HEK293 (cell line): Measurements from ENCODE around the gene KLHL17.

Experiments used
- CTCF ChIA-PET: fragments of 350-600 bp; formaldehyde crosslinking; extraction: SDS; loops from one replicate; lab custom pipeline; 2021; ENCODE audit warnings: antibody characterized with exemption; lab: Yijun Ruan, JAX
- POLR2A ChIA-PET: fragments of 300-600 bp; formaldehyde crosslinking; extraction: SDS; loops from one replicate; lab custom pipeline; 2020; ENCODE audit warnings: antibody characterized with exemption, inconsistent platforms; lab: Yijun Ruan, JAX
- H3K27ac ChIP-seq: fragments of 200-500 bp; sonication (Bioruptor generic); 2 replicates; pipeline ENCODE4 v1.5.1; 2014; ENCODE audit warnings: low read depth, low read length, control low read depth, inconsistent platforms; ENCODE audit errors: extremely low read depth
- H3K36me3 ChIP-seq, 2 experiments: fragments of 200-500 bp in 1 of 2; sonication (Bioruptor generic) in 1 of 2; 1 replicate in 1 of 2; 2 replicates in 1 of 2; pipeline ENCODE4 v1.5.1; 2014 to 2017; ENCODE audit warnings: inconsistent platforms in 2 of 2, low read length in 2 of 2; ENCODE audit not compliant: control insufficient read depth in 2 of 2, insufficient read depth in 1 of 2
- H3K4me1 ChIP-seq: fragments of 200-500 bp; sonication (Bioruptor generic); 2 replicates; pipeline ENCODE4 v1.5.1; 2014; ENCODE audit warnings: mild to moderate bottlenecking, low read length, inconsistent platforms; ENCODE audit not compliant: control insufficient read depth, insufficient read depth
- H3K4me3 ChIP-seq: 2 replicates; pipeline ENCODE4 v1.5.1; 2011; ENCODE audit warnings: low read depth, mild to moderate bottlenecking, control low read depth, low read length, moderate library complexity
- H3K9me3 ChIP-seq: fragments of 200-500 bp; sonication (Bioruptor generic); 2 replicates; pipeline ENCODE4 v1.5.1; 2014; ENCODE audit warnings: low read depth, low read length, inconsistent platforms; ENCODE audit not compliant: control insufficient read depth, insufficient read depth
- CTCF ChIP-seq: fragments of 450-650 bp; formaldehyde crosslinking; IDR thresholded peaks from 2 replicates; pipeline ENCODE4 v1.5.1; 2016; ENCODE audit warnings: missing biosample characterization, missing genetic modification characterization
- GFI1B ChIP-seq: fragments of 450-650 bp; formaldehyde crosslinking; IDR thresholded peaks from 2 replicates; pipeline ENCODE4 v1.5.1; 2016; ENCODE audit warnings: missing biosample characterization, missing genetic modification characterization
- GLIS1 ChIP-seq: fragments of 450-650 bp; formaldehyde crosslinking; IDR thresholded peaks from 2 replicates; pipeline ENCODE4 v1.5.1; 2016; ENCODE audit warnings: missing biosample characterization, missing genetic modification characterization
- GLIS2 ChIP-seq: fragments of 450-650 bp; formaldehyde crosslinking; IDR thresholded peaks from 2 replicates; pipeline ENCODE4 v1.5.1; 2016; ENCODE audit warnings: missing biosample characterization, missing genetic modification characterization
- KLF7 ChIP-seq: fragments of 450-650 bp; formaldehyde crosslinking; IDR thresholded peaks from 2 replicates; pipeline ENCODE4 v1.5.1; 2016; ENCODE audit warnings: missing biosample characterization, missing genetic modification characterization, borderline replicate concordance
- MYNN ChIP-seq: fragments of 450-650 bp; formaldehyde crosslinking; IDR thresholded peaks from 2 replicates; pipeline ENCODE4 v1.5.1; 2016; ENCODE audit warnings: missing biosample characterization, missing genetic modification characterization, borderline replicate concordance
- MZF1 ChIP-seq: fragments of 450-650 bp; formaldehyde crosslinking; IDR thresholded peaks from 2 replicates; pipeline ENCODE4 v1.5.1; 2017; ENCODE audit warnings: missing biosample characterization, missing genetic modification characterization, borderline replicate concordance
- OSR2 ChIP-seq: fragments of 450-650 bp; formaldehyde crosslinking; IDR thresholded peaks from 2 replicates; pipeline ENCODE4 v1.5.1; 2016; ENCODE audit warnings: missing biosample characterization, missing genetic modification characterization
- PRDM4 ChIP-seq: fragments of 450-650 bp; formaldehyde crosslinking; IDR thresholded peaks from 2 replicates; pipeline ENCODE4 v1.5.1; 2017; ENCODE audit warnings: missing biosample characterization, missing genetic modification characterization
- SALL2 ChIP-seq: fragments of 450-650 bp; formaldehyde crosslinking; IDR thresholded peaks from 2 replicates; pipeline ENCODE4 v1.5.0; 2017; ENCODE audit warnings: missing biosample characterization, mild to moderate bottlenecking, missing genetic modification characterization, borderline replicate concordance
- TRIM28 ChIP-seq: IDR thresholded peaks from 2 replicates; pipeline ENCODE4 v1.6.1; 2011; ENCODE audit warnings: low read length, control low read depth, borderline replicate concordance
- ZBTB10 ChIP-seq: fragments of 450-650 bp; formaldehyde crosslinking; IDR thresholded peaks from 2 replicates; pipeline ENCODE4 v1.5.1; 2016; ENCODE audit warnings: missing biosample characterization, missing genetic modification characterization
- ZBTB20 ChIP-seq: fragments of 450-650 bp; formaldehyde crosslinking; IDR thresholded peaks from 2 replicates; pipeline ENCODE4 v1.5.1; 2016; ENCODE audit warnings: missing biosample characterization, missing genetic modification characterization
- ZBTB21 ChIP-seq: fragments of 450-650 bp; formaldehyde crosslinking; IDR thresholded peaks from 2 replicates; pipeline ENCODE4 v1.5.1; 2017; ENCODE audit warnings: missing biosample characterization, missing genetic modification characterization
- ZIC2 ChIP-seq: fragments of 450-650 bp; formaldehyde crosslinking; IDR thresholded peaks from 2 replicates; pipeline ENCODE4 v1.5.1; 2016; ENCODE audit warnings: missing biosample characterization, missing genetic modification characterization
- ZNF140 ChIP-seq: fragments of 450-650 bp; formaldehyde crosslinking; IDR thresholded peaks from 2 replicates; pipeline ENCODE4 v1.5.1; 2016; ENCODE audit warnings: missing biosample characterization, missing genetic modification characterization
- ZNF302 ChIP-seq: fragments of 450-650 bp; formaldehyde crosslinking; IDR thresholded peaks from 2 replicates; pipeline ENCODE4 v1.5.1; 2016; ENCODE audit warnings: missing biosample characterization, missing genetic modification characterization, low read depth
- ZNF510 ChIP-seq: fragments of 450-650 bp; formaldehyde crosslinking; IDR thresholded peaks from 2 replicates; pipeline ENCODE4 v1.5.1; 2018; ENCODE audit warnings: mild to moderate bottlenecking, missing genetic modification characterization, missing biosample characterization; ENCODE audit not compliant: insufficient replicate concordance
- ZNF580 ChIP-seq: fragments of 450-650 bp; formaldehyde crosslinking; IDR thresholded peaks from 2 replicates; pipeline ENCODE4 v1.5.1; 2016; ENCODE audit warnings: missing biosample characterization, missing genetic modification characterization
- ZNF626 ChIP-seq: fragments of 450-650 bp; sonication (Bioruptor Pico); formaldehyde crosslinking; IDR thresholded peaks from 2 replicates; pipeline ENCODE4 v1.5.1; 2018; ENCODE audit warnings: missing biosample characterization, missing genetic modification characterization, inconsistent platforms
- ZNF658 ChIP-seq: fragments of 450-650 bp; formaldehyde crosslinking; IDR thresholded peaks from 2 replicates; pipeline ENCODE4; 2016; ENCODE audit warnings: missing biosample characterization, missing genetic modification characterization
- ZNF660 ChIP-seq: fragments of 450-650 bp; IDR thresholded peaks from 2 replicates; pipeline ENCODE4 v1.5.1; 2018; ENCODE audit warnings: missing biosample characterization, mild to moderate bottlenecking, missing genetic modification characterization
- ZSCAN23 ChIP-seq: fragments of 450-650 bp; formaldehyde crosslinking; IDR thresholded peaks from 2 replicates; pipeline ENCODE4 v1.5.1; 2016; ENCODE audit warnings: missing biosample characterization, missing genetic modification characterization

The KLHL17 gene

GRCh38 chr1:997713-997992 lies 37.3 kb downstream of the KLHL17 start:
- 0 out of 2 replicates have a peak, but pooled peaks cover 3% of the 10 kb centered on the region for H3K4me1 ChIP-seq
- peak overlapping the region; percentile 74 for H3K4me3 ChIP-seq
- H3K9me3 ChIP-seq, result no peaks in the 10 kb centered on the region
- CTCF ChIA-PET, result interaction anchor here (1.1 to 1.8 kb wide), 2 partner anchors 14 to 66 kb away, joined by 5 to 11 read pairs; no protein-coding TSS in a partner anchor
- POLR2A ChIA-PET, result interaction anchor here (0.5 to 6.5 kb wide), 7 partner anchors 9 to 82 kb away, joined by 3 to 44 read pairs (median 5); partner anchors contain the start of genes AGRN and ISG15
- H3K27ac ChIP-seq, result peak overlapping the region; percentile 97
- peak; percentile 90; the same call in 1 of the 2 replicates for TF ChIP-seq GLIS1
- TF ChIP-seq ZNF626 (tag by site-specific recombination), result no peak
- no peak for TF ChIP-seq OSR2 (tag by site-specific recombination)
- TF ChIP-seq ZNF140, result no peak
- no peak for TF ChIP-seq ZBTB20 (tag by site-specific recombination)
- peak; percentile 98 for TF ChIP-seq ZBTB10 (tag by site-specific recombination)
- TF ChIP-seq ZBTB21 (tag by site-specific recombination), result no peak
- TF ChIP-seq ZNF302 (tag by site-specific recombination), result no peak
- TF ChIP-seq ZNF510 (tag by site-specific recombination), result no peak
- TF ChIP-seq ZNF580 (tag by site-specific recombination), result no peak
- no peak for TF ChIP-seq GFI1B (tag by site-specific recombination)
- no peak for TF ChIP-seq MYNN (tag by site-specific recombination)
- no peak for TF ChIP-seq ZSCAN23 (tag by site-specific recombination)
- no peak; the same call in 1 of the 2 replicates for TF ChIP-seq ZIC2
- no peak for TF ChIP-seq ZNF660 (tag by site-specific recombination)
- TF ChIP-seq KLF7, result 0 out of 2 replicates have a peak, but pooled peaks have one; percentile 7
- TF ChIP-seq CTCF (tag by site-specific recombination), result no peak
- TF ChIP-seq TRIM28, result no peak
- 0 out of 2 replicates have a peak, but pooled peaks have one; percentile 5 for TF ChIP-seq PRDM4
- peak; percentile 98 for TF ChIP-seq GLIS2
- no peak for TF ChIP-seq ZNF658 (tag by site-specific recombination)
- TF ChIP-seq MZF1 (tag by site-specific recombination), result no peak
- TF ChIP-seq SALL2 (tag by site-specific recombination), result no peak
- H3K36me3 ChIP-seq, result peaks cover 0 to 24% of the 10 kb centered on the region in 2 experiments; a peak in 2 of 3 replicates
